ACHN (cell line): Measurements from ENCODE around the gene CUBN.

Experiments used
- DNase-seq: peaks from one replicate; pipeline ENCODE4 v3.0.0-alpha.2; 2015
- in situ Hi-C: cut with HindIII; loops from 2 replicates; pipeline ENCODE4 v1.10.0; 2017; ENCODE audit warnings: low sequenced_read_pairs, low pct_ligation_motif_present, low pct_unique_long_range_greater_than_20kb

CUBN gene

DNA sequence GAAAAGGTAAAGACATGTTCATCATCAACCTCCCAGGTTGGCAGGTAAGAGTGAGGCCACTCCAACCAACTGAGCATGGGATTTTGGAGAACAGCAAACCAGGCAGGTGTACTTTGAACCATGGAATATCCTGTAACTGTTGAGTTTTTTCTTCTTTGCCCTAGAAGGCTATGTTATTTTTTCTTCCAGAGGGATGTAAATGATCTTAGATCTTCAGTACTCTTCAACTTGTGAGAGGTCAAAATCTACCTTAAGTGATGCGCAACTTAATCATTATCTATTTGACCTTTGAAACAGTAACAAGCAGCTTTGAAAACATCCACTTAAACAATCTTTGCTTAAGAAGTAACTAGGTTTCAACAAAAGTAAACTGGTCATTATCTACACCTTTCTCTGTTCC lies at the start of gene CUBN:
CUBN (minus strand) TSS at position 71 of the 400 bp plus-strand sequence; CDS start at position 25, 46 bp downstream.
- in situ Hi-C loops = no loop called here
- DNase-seq = no peak

DNA sequence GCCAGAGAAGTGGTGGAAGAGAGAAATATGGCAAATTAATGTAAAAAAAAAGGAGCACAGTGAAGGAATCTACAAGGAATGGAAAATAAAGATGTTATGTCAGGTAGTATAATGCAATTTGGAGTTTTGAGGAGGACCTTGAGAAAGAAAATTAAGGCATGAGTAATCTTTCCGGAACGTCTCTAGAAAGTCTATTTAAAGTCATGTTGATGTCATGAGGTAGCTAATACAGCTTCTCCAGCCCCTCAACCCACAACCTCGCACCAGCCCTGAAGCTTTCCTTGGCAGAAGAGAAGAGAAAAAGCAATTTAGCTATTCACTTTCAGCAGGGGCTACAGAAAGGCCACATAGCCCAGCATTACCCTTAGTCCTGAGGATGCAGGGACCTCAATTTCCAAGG lies 49.4 kb upstream of the CUBN start:
- in situ Hi-C loops = no loop called here

DNA sequence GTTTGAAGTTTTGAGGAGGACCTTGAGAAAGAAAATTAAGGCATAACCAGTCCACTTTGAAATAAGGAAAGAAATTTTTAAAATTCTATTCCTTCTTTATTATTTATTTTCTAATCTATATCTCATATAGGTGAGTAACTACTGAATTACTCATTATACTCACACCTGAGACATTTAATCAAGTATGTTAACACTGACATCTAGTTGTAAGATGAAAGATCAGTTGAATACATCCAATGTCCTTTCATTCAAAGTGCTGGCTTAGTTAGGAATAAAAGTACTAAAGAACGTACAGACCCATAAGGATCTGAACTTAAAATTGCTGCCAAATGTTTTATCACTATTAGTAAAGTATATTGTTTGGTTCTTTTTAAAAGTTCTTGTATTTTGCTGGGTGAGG lies 48.4 kb upstream of the CUBN start:
- in situ Hi-C loops = no loop called here
- no peak for DNase-seq

More for the DNA sequence above, 49.4 kb upstream of the CUBN start:
- DNase-seq = no peak

DNA sequence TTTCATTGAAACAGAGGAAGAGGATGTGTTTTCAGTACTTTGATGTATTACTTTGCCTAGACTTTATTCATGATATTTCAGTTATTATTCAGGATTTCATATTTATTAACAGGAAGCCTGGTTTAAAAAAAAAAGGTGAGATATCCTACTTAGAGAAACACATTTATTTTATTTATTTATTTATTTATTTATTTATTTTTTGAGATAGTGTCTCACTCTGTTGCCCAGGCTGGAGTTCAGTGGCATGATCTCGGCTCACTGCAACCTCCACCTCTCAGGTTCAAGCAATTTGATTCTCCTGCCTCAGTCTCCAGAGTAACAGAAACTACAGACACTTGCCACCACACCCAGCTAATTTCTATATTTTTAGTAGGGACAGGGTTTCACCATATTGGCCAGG lies 47.4 kb upstream of the CUBN start:
- in situ Hi-C loops = no loop called here

DNA sequence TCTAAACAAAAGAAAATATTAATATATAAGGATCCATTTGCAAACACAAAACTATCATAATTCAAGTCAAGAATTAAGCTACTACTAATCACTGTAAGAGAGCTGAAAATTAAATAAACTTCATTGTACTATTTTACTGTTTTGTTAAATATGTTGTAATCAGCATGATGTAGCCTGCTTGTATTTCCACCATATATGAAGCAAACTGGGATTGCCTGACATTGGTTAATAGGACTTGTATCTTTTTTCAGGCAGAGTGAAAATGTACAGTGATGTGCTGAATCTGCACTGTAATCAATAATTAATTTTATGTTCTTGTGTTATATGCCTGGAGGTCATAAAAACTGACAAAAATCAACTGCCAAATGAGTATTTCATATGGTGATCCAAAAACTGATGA lies 46.5 kb upstream of the CUBN start:
- in situ Hi-C loops = no loop called here
- DNase-seq = no peak

More for the DNA sequence above, 47.4 kb upstream of the CUBN start:
- no peak for DNase-seq

DNA sequence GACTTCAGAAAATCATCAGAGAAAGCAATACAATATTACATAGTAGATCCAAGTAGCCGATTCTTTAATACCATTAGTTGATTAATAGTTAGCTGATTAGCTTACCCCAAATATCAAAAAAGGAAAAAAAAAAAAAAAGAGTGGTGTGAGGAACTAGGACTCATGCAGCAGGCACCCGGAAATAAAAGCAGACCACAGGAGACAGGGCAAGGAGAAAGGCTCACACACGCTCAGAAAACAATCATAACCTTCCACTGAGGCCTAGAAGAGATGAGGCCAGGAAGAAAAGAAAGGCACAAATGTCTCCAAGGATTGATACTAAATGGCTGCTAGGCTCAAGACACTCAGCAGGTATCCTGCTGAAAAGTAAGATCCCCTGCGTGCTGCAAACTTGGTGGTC lies 45.9 kb upstream of the CUBN start:
- peak; percentile 59 for DNase-seq
- in situ Hi-C loops = no loop called here

DNA sequence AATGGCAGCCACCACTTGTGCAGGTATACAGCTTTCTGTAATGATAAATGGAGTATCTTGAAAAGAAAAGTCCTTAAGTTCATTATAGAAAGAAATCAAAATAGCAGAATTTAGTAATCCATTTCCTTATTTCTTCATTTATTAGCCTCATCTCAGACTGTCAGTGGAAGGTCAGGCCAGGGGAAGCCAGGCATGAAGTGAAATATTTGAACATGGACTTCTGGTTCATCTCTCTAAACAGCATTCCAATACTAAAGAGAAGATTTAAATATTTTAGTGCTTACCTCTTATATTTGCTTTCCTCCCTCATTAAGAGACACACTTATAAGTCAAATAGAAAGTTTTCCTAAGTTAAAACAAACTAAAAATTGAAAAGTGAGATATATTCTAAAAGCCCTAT lies 45.0 kb upstream of the CUBN start:
- in situ Hi-C loops = no loop called here
- DNase-seq = peak; percentile 2

DNA sequence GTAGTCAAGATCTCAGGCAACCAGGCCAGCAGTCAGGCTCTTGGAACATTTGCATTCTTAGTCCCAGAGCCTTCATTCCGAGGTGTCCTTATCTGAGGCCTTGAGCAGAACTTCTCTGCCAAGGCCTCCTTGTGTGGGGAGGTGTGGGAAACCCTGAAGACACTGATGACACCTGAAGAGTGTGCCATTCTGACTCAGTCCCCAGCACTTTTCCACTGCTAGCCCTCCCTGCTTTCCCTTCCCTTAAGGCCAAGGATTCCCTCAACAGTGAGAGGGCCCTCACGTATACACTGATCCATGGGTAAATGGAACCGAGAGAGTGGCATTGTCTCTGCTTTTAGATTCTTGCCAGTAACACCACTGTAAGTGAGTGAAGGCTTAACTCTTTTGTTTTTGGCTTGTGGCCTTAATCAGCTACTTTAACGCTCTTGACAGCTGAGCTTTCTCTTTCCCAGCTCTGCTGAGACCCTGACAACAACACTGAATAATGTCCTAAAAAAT lies 41.6 kb upstream of the CUBN start:
- no peak for DNase-seq
- in situ Hi-C loops = no loop called here

DNA sequence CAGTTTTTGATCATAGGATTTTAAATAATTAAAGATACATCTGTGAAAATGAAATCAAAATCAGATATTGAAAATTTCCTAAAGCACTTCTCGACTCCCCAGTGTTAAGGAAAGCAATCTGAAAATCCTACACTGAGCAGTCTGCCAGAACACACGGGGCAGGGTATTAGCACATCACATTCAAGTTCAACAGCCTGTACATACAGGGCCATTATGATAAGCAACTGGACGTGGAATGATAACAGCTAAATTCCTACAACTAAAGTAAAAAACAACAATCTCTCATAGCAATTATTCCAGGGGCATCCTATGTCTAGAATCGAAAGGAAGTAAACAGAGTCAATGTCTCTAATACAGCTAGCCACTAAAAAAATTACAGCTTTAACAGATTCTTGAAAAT lies 40.2 kb upstream of the CUBN start:
- DNase-seq = no peak
- in situ Hi-C loops = no loop called here

DNA sequence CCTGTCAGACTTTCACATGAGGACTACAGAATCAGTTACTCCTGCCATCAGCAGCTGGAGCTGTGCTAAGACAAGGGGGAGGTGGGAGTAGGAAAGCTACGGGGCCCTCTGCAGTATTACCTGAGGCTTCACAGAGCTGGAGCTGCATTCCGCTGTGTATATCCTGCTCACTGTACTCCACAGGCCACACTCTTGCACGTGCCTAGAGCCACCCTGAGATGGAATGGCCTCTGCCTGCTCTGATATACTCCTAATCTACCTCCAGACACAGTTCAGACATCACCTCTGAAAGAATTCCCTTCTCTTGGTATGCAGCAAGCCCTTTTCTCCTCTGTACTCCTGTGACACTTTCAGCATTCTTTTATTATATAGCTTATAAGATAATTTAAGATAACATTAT lies 37.1 kb upstream of the CUBN start:
- in situ Hi-C loops = no loop called here
- DNase-seq = no peak

DNA sequence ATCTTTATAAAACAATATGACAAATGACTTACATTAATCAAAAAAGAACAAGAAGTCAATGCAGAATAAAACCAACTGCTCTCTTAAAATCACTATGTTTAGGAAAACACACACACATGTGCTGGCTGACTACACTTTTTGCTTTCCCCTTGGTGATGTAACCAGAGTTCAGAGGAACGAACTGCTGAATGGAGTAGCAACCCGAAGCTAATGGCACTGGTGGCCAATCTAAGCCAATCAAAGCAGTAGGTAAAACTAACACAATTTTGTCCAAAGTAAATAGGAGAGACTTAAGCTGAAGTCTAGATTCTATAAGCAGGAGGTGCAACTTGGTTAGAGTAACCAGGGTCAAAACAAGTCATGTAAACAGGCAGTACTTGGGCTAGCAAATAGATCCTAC lies 33.2 kb upstream of the CUBN start:
- DNase-seq = no peak
- in situ Hi-C loops = no loop called here

DNA sequence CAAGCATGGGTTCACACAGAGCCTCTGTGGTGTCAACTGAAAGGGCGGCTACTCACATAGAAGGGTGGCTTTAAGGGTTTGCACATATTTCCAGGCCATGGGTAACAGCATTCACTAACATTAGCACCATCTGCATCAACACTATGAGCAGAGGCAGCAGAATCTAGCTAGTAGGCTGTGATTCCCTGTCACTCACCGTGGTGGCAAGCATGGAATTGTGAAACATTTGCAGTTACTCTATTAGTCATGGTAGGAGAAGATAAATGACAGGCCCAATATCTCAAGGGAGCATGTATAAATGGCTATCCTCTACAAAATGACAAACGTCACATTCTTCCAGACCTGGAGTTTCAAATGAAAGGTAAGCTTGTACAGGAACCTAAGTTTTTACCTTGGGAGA lies 32.2 kb upstream of the CUBN start:
- DNase-seq = no peak
- in situ Hi-C loops = no loop called here

DNA sequence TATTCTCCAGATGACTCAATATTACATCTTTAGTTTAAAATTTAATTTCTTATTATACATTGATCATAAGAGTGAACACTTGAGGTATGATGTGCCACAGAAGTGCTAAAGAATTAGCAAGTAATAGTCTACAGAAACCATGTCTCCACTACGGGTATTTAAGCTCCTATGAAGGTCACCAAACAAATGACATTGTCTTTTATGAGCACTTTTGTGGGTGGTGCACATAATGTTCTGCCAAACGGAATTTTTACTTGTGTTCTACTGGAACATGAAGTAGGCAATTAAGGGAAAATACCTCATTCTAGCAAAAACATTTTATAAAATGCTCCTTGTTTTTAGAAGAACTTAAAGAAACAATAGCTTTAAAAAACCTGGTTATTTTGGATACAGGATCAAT lies 27.4 kb upstream of the CUBN start:
- in situ Hi-C loops = no loop called here

DNA sequence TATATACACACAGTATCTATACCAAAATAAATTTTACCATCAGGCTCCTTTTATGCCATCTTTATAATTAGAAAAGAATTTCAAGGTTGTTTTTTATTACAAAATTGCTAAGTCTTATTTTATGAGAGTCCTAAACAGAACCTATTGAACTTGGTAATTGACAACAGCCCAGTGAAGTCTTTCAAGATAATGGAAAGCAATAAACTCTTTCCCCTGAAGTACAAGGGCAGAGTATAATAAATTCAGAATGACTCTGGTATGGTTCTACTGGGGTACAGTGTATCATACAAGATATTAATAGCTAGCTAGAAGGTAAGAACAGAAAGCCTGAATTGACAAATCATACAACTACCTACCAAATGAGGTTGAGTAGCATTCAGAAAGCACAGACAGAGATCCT lies 26.2 kb upstream of the CUBN start:
- in situ Hi-C loops = no loop called here

More for the DNA sequence above, 27.4 kb upstream of the CUBN start:
- no peak for DNase-seq

DNA sequence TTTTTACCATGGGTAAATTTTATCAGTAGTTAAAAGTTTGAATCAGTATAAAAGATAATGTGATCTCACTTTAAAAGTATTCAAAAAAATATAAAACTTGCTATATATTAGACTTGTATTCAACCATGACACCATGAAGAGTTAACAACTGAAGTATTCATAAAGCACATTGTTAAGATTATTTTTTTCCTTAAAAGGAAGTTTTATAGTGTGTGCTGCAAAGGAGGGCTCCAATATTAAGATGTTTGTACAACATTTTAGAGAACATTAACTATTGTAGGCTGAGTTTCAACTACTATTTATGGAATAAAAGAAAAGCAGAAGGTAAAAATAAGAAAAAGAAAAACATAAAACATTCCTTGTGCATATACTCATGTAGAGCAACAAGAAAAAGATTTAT lies 24.5 kb upstream of the CUBN start:
- DNase-seq = no peak
- in situ Hi-C loops = no loop called here

More for the DNA sequence above, 26.2 kb upstream of the CUBN start:
- DNase-seq = no peak

DNA sequence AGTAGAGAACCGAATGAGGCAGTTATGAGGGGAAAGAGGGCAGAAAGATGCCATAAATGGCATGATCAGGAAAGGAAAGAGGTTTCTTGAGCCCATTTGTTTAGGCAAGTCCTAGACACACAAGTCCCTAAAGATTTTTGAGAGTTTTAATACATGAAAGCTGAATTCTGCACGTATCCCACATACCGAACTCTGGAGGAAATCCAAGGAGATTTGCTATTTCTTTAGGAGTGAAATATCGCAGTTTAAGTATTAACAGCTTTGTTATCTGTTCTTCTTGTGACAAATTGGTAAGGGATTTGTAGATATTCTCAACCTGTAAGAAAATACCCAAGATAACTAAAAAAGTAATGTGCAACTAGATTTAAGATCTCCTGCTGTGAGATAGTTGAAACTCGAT lies 23.7 kb upstream of the CUBN start:
- no peak for DNase-seq

DNA sequence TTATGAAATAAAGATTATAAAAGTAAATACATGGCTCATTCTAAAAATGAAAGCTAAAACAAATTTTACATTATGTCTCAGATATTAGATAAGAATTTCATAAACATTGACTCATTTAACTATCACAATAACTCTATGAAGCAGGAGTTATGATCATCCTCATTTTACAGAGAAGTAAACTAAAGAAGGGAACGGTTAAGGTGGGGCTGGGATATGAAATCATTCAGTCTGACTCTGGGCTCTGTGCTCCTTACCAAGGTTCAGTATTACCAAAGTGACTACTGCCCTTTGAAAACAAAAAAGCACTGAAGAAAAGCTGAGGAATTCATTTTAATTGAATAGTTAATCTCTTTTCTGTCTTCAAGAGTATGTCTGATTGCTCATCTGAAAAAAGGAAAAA lies 22.1 kb upstream of the CUBN start:
- in situ Hi-C loops = no loop called here

More for the DNA sequence above, 23.7 kb upstream of the CUBN start:
- in situ Hi-C loops = no loop called here

DNA sequence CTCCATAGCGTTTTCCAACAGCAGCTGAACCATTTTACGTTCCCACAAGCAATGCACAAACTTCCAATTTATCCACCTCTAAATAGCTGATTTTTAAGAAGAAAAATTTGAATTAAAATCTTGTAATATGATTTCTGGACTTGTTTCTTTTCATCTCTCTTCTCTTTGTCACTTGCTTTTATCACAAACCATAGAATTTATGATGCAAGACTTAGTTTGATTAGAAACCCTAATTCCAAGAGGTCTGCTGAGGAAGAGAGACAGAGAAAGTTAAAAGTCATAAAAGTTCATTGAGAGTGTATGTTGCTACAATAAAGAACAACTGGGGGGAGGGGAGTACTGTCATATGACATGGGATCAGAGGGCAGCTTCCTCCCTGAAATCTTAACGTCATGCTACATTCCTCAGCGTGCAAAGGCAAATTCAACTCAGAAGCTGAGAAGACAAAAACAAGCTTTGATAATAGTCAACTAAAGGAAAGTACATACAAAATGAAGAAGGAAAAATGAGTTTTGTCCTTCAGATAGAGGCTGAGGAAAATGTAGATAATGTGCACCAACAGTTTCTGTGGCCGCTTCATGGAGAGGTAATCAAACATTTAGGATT lies 18.4 kb upstream of the CUBN start:
- DNase-seq = no peak
- in situ Hi-C loops = no loop called here

More for the DNA sequence above, 22.1 kb upstream of the CUBN start:
- no peak for DNase-seq

DNA sequence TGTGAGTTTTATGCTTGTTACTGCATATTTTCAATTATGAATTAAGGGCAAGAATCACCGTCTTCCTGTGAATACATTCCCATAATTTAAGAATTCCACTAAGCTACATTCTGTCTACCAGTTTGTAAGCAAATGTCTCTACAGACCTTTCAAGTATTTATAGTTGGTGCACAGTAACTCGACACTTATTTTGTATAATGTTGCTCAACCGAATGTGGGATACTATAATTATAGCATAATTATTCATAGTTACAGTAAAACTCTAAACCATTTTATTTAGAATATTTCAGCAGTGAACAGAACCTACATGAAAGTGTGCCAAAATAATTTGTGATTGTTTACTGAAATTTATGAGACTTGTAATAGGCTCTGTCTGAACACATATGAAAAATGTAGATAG lies 17.3 kb upstream of the CUBN start:
- in situ Hi-C loops = no loop called here
- DNase-seq = no peak

DNA sequence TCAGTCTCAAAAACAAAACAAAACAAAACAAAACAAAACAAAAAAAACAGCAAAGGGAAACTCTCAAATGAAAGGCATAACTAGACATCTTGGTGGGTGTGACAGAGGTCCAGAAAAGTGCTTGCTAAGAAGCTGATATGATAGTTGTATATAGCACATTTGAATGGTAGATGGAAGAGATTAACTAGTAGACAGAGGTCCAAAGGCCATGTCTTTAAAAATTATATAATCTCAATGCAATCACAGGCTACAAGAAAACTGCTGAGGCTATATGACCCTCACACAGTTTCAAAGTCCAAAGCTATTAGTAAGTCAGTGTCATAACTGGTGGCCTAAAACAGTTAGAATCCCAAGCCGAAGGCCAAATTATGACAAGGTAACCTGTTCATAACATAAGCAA lies 15.6 kb upstream of the CUBN start:
- DNase-seq = no peak
- in situ Hi-C loops = no loop called here

DNA sequence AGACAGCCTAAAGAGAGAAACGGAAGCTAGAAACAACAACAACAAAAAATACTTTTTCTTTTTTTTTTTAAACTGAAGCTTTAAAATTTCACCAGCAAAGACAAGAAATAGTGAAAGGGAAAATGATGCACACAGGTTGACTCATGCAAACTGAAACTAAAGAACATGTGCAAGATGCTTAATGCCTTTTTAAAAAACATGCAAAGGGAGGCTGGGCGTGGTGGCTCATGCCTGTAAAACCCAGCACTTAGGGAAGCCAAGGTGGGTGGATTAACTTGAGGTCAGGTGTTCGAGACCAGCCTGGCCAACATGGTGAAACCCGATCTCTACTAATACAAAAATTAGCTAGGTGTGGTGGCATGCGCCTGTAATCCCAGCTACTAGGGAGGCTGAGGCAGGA lies 15.1 kb upstream of the CUBN start:
- no peak for DNase-seq
- in situ Hi-C loops = no loop called here
